Psoas muscle (tissue), 8 donors: ENCODE results near the gene TMEM94. TPM values are rescaled to one million over a fixed set of nuclear protein-coding genes. Genes with fewer than 3 reads are reported as not detected.

Experiments
- ATAC-seq, 4 donors: fragments of 200-7000 bp; cut with Tn5 transposase; one replicate each; pipeline ENCODE4 v1.9.1; 2020; ENCODE audit warnings: moderate library complexity in 3 of 4, mild to moderate bottlenecking in 2 of 4
- DNase-seq, 2 donors: peaks; one replicate each; pipeline ENCODE4 v3.0.0-alpha.2; 2020
- H3K27ac ChIP-seq: fragments of 200-600 bp; one replicate; pipeline ENCODE4 v1.8.0; 2022
- H3K27me3 ChIP-seq, 3 donors: fragments of 200-600 bp in 1 of 3; one replicate each; pipeline versions ENCODE4 v1.6.1 to v1.8.0; 2013 to 2022; ENCODE audit warnings: low read length in 2 of 3, mild to moderate bottlenecking in 2 of 3, moderate library complexity in 1 of 3; ENCODE audit not compliant: insufficient read depth in 3 of 3
- H3K36me3 ChIP-seq, 2 donors: fragments of 200-600 bp in 1 of 2; one replicate each; pipeline versions ENCODE4 v1.6.1 to v1.8.0; 2013 to 2022; ENCODE audit warnings: low read depth in 1 of 2, mild to moderate bottlenecking in 1 of 2, moderate library complexity in 1 of 2; ENCODE audit not compliant: insufficient read depth in 1 of 2
- H3K4me1 ChIP-seq: fragments of 200-600 bp; one replicate; pipeline ENCODE4 v1.8.0; 2022
- H3K4me3 ChIP-seq: fragments of 200-600 bp; one replicate; pipeline ENCODE4 v1.8.0; 2022; ENCODE audit warnings: mild to moderate bottlenecking
- H3K9me3 ChIP-seq: fragments of 200-600 bp; one replicate; pipeline ENCODE4 v1.8.0; 2022
- WGBS, 3 donors: extraction: QIAGEN DNeasy Blood & Tissue Kit; methylation state at CpG; one replicate each; pipeline versions ENCODE4 v1.1.6 to v1.1.7; 2013; 5-methylcytosine and 5-hydroxymethylcytosine counted together
- intact Hi-C, 2 donors: fragments of 100-400 bp; cut with DNase I; formaldehyde crosslinking; loops; one replicate each; pipeline versions ENCODE4 v1.11.0 to v1.14.2; 2022
- polyA plus RNA-seq, 3 donors: library from polyadenylated mRNA; stranded (reverse); fragments of 200-250 nt; gene quantifications; one replicate each; pipeline ENCODE4 v1.2.3, GENCODE V29; 2013
- total RNA-seq, 4 donors: library from RNA; stranded (reverse); fragmentation: NEBNext Ultra II Directional in 2 of 4; extraction: Animal tissue kit (Norgen Biotek cat#: 25700) in 2 of 4; gene quantifications; one replicate each; pipeline versions ENCODE4 v1.2.1 to v1.2.4, GENCODE V29; 2021 to 2023
- TF ChIP-seq, protein P1 (sequence below): fragments of 200-600 bp; IDR thresholded peaks from one replicate; pipeline ENCODE4 v1.8.0; 2022; ENCODE audit warnings: antibody characterized with exemption
- donor health status: healthy with polysubstance abuse.
- donor health status: DM: no; HTN: no; CAD: no; lungs with moderate emphysema.
- donor health status: Bipolar disorder and iron deficiency.
- donor health status: healthy.
- donor health status: DM: yes; HTN: yes; CAD: no.
- donor health status: DM: no; HTN: no; CAD: no.
- donor health status: DM: no; HTN: no; CAD: no.
- donor health status: DM: yes; HTN: yes; CAD: no.

Gene TMEM94
- total and polyA plus RNA-seq, 7 donors: 18.7 to 64.3 (median 47.5) TPM

DNA sequence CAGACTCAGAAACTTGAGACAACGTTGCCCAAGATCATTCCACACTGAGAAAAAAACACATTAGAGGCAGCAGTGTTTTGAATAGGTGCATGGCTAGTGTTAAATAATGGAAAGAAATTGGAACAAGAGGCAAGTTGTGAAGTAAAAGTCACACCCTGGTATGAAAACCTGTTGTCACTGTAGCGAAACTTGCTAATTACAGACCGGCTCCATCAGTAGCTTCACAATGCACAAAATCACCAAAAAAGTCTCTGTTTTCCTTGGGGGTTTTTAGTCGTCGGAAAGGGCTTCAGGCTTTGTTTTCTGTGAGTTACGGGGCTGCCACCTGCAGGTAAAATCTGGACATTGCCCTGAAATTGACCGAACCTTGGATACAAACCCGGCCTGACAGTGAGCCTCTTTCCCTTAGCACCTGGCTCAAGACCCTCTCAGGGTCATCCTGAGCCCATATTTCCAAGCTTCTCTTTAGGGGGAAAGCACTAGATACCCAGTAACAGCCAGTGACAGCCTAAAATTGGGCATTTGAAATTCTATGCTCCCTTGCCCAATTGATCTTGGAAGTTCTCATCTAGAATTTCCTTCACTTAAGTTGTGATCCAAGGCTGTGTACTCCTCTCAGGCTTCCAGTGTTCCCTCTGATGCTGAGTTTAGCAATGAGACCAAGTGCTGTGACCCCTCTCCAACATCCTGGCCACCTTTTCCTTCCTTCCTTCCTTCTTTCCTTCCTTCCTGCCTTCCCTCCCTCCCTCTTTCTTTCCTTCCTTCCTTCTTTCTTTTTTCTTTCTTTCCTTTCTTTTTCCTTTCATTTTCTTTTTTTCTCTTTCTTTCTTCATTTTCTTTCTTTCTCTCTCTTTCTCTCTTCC lies 43.7 kb upstream of the TMEM94 start:
- no peaks in the 10 kb centered on the region for H3K36me3 ChIP-seq
- TF ChIP-seq, protein P1, sequence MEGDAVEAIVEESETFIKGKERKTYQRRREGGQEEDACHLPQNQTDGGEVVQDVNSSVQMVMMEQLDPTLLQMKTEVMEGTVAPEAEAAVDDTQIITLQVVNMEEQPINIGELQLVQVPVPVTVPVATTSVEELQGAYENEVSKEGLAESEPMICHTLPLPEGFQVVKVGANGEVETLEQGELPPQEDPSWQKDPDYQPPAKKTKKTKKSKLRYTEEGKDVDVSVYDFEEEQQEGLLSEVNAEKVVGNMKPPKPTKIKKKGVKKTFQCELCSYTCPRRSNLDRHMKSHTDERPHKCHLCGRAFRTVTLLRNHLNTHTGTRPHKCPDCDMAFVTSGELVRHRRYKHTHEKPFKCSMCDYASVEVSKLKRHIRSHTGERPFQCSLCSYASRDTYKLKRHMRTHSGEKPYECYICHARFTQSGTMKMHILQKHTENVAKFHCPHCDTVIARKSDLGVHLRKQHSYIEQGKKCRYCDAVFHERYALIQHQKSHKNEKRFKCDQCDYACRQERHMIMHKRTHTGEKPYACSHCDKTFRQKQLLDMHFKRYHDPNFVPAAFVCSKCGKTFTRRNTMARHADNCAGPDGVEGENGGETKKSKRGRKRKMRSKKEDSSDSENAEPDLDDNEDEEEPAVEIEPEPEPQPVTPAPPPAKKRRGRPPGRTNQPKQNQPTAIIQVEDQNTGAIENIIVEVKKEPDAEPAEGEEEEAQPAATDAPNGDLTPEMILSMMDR: peak; percentile 70
- intact Hi-C loops: loop anchor here in 1 of 2 donors (2.0 kb wide), 1 partner anchor 122 kb away; no protein-coding TSS in a partner anchor
- peak; percentile 59 to 88 (median 75) for ATAC-seq
- H3K9me3 ChIP-seq: no peaks in the 10 kb centered on the region
- no peak overlapping the region for H3K27ac ChIP-seq
- no peaks in the 10 kb centered on the region for H3K27me3 ChIP-seq
- WGBS, 3 donors: 1 to 3% (median 1%) methylated on average over 8 of the region's 8 CpGs
- peak overlapping the region; percentile 36 for H3K4me3 ChIP-seq
- DNase-seq: peak; percentile 35 to 58
- H3K4me1 ChIP-seq: no peaks in the 10 kb centered on the region

DNA sequence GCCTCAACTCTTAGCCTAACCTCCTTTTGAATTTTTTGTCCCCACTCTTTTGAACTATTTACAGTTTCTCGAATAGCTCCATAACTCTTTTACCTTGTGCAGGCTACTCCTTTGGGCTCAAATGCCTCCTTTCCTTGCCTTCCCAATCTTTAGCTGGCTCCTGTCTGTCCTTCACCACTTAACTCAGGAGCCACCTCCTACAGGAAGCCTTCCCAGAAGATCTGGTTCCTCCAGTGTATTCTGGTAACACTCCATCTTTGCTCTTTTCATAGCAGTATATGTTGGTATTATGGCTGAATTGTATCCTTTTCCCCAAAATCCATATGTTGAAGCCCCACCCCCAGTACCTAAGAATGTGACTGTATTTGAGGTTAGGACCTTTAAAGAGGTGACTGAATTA lies 41.9 kb upstream of the TMEM94 start:
- TF ChIP-seq, protein P1: no peak
- Histone ChIP-seq H3K4me3 (no peak overlapping the region), H3K27ac (no peak overlapping the region), H3K4me1 (no peaks in the 10 kb centered on the region), H3K27me3 (no peaks in the 10 kb centered on the region), H3K36me3 (no peaks in the 10 kb centered on the region), H3K9me3 (no peaks in the 10 kb centered on the region)
- no peak for DNase-seq
- ATAC-seq: no peak
- intact Hi-C loops: no loop called here
- 86 to 89% (median 88%) methylated on average over 1 of the region's 1 CpG for WGBS, 3 donors

DNA sequence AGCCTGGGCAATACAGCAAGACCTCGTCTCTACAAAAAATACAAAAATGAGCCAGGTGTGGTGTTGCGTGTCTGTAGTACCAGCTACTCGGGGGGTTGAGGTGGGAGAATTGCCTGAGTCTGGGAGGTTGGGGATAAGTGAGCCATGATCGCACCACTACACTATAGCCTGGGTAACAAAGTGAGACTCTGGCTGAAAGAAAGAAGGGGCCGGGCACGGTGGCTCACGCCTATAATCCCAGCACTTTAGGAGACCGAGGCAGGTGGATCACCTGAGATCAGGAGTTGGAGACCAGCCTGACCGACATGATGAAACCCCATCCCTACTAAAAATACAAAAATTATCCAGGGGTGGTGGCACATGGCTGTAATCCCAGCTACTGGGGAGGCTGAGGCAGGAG lies 40.4 kb upstream of the TMEM94 start:
- no peak overlapping the region for H3K27ac ChIP-seq
- no peaks in the 10 kb centered on the region for H3K36me3 ChIP-seq
- no peak for DNase-seq
- WGBS, 3 donors: 78 to 86% (median 79%) methylated on average over 9 of the region's 9 CpGs
- no peaks in the 10 kb centered on the region for H3K27me3 ChIP-seq
- intact Hi-C loops: no loop called here
- TF ChIP-seq, protein P1: no peak
- no peak overlapping the region for H3K4me3 ChIP-seq
- no peaks in the 10 kb centered on the region for H3K9me3 ChIP-seq
- no peaks in the 10 kb centered on the region for H3K4me1 ChIP-seq
- no peak for ATAC-seq

DNA sequence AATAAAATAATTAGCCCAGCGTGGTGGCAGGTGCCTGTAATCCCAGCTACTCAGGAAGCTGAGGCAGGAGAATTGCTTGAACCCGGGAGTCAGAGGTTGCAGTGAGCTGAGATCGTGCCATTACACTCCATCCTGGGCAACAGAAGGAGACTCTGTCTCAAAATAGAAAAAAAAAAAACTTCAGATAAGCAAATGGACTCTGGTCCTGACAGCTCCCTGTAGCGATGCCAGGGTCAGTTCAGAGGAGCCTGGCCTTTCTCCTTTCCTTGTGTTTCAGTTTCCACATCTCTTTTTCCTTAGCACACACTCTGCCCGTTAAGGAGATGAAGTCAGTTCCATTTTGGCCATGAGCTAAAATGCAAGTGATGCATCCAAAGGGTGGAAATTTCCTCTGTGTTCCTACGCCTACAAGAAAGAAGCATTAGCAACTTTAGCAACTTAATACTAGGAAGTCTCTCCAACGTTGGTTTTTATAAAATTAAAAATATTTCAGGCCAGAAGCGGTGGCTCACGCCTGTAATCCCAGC lies 39.3 kb upstream of the TMEM94 start:
- DNase-seq: no peak
- intact Hi-C loops: no loop called here
- H3K27ac ChIP-seq: no peak overlapping the region
- TF ChIP-seq, protein P1: no peak
- no peaks in the 10 kb centered on the region for H3K27me3 ChIP-seq
- no peak overlapping the region for H3K4me3 ChIP-seq
- no peaks in the 10 kb centered on the region for H3K36me3 ChIP-seq
- no peak for ATAC-seq
- H3K9me3 ChIP-seq: no peaks in the 10 kb centered on the region
- 37 to 61% (median 48%) methylated on average over 9 of the region's 9 CpGs for WGBS, 3 donors
- no peaks in the 10 kb centered on the region for H3K4me1 ChIP-seq
